KMS-11 (cell line): Measurements from ENCODE around the gene PHLDB2.

Source experiments
- H2AFZ ChIP-seq: fragments of 200-600 bp; sonication (generic); 2 replicates; pipeline ENCODE4 v1.6.1; 2016; ENCODE audit warnings: antibody characterized with exemption, mixed run types, low read depth
- H3K27ac ChIP-seq: fragments of 200-600 bp; sonication (generic); 2 replicates; pipeline ENCODE4 v1.6.1; 2016; ENCODE audit warnings: mild to moderate bottlenecking, mixed run types
- H3K27me3 ChIP-seq: fragments of 200-600 bp; sonication (generic); 2 replicates; pipeline ENCODE4 v1.6.1; 2017; ENCODE audit warnings: mild to moderate bottlenecking, low read depth, mixed run types, moderate library complexity; ENCODE audit not compliant: insufficient read depth
- H3K36me3 ChIP-seq: fragments of 200-600 bp; sonication (generic); 2 replicates; pipeline ENCODE4 v1.6.1; 2017; ENCODE audit warnings: mild to moderate bottlenecking, mixed run types; ENCODE audit not compliant: insufficient read depth
- H3K4me1 ChIP-seq: fragments of 200-600 bp; sonication (generic); 2 replicates; pipeline ENCODE4 v1.6.1; 2016; ENCODE audit warnings: mild to moderate bottlenecking, low read depth, mixed run types; ENCODE audit not compliant: poor library complexity, severe bottlenecking
- H3K4me2 ChIP-seq: fragments of 200-600 bp; sonication (generic); 2 replicates; pipeline ENCODE4 v1.7.0; 2016; ENCODE audit warnings: mild to moderate bottlenecking, mixed run types
- H3K4me3 ChIP-seq: fragments of 200-600 bp; sonication (generic); IDR thresholded peaks from 2 replicates; pipeline ENCODE4 v1.6.1; 2017; ENCODE audit warnings: low read depth, low read length, mixed read lengths; ENCODE audit not compliant: insufficient read depth
- H3K79me2 ChIP-seq: fragments of 200-600 bp; sonication (generic); 2 replicates; pipeline ENCODE4 v1.6.1; 2016; ENCODE audit warnings: low read depth, mixed run types; ENCODE audit not compliant: insufficient read depth
- H3K9ac ChIP-seq: fragments of 200-600 bp; sonication (generic); 2 replicates; pipeline ENCODE4 v1.6.1; 2016; ENCODE audit warnings: mild to moderate bottlenecking, mixed run types
- H4K20me1 ChIP-seq: fragments of 200-600 bp; sonication (generic); 2 replicates; pipeline ENCODE4 v1.6.1; 2016; ENCODE audit warnings: mild to moderate bottlenecking, mixed run types; ENCODE audit not compliant: insufficient read depth
- TF ChIP-seq, protein P1 (sequence below): fragments of 200-600 bp; sonication (generic); conservative IDR thresholded peaks from 2 replicates; pipeline ENCODE4 v1.6.1; 2017; ENCODE audit warnings: low read depth, mild to moderate bottlenecking, antibody characterized with exemption, low read length, moderate library complexity, mixed read lengths

Gene PHLDB2

DNA sequence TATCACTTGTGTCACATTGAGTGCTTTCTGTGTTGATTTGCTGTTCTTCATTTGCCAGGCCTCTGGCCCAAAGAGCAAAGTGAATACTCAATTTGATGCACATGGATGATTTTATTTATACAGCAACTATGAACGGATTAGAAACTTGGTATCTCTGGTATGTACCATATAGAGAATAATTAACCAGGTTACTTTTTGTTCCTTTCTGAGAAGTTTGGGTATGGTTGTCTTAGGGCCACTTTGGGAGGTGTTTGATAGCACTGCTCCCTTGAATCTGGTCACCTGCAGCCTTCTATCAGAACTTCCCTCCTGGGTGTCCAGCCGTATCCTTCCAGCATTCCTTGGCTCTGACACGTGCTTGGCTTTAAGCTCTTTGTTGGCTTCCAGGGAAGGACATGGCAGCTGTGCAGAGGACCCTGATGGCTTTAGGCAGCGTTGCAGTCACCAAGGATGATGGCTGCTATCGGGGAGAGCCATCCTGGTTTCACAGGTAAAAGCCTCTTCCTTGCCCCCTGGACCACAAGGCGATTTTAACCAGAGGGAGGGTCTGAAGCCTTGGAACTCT lies 152.4 kb downstream of the PHLDB2 start:
- Histone ChIP-seq H3K4me2 (no peak overlapping the region), H3K9ac (no peak overlapping the region), H3K36me3 (no peaks in the 10 kb centered on the region), H3K27ac (no peak overlapping the region), H3K79me2 (no peaks in the 10 kb centered on the region), H3K4me3 (no peak overlapping the region), H3K4me1 (no peaks in the 10 kb centered on the region), H3K27me3 (no peaks in the 10 kb centered on the region), H4K20me1 (no peaks in the 10 kb centered on the region), H2AFZ (no peak overlapping the region)
- TF ChIP-seq, protein P1, sequence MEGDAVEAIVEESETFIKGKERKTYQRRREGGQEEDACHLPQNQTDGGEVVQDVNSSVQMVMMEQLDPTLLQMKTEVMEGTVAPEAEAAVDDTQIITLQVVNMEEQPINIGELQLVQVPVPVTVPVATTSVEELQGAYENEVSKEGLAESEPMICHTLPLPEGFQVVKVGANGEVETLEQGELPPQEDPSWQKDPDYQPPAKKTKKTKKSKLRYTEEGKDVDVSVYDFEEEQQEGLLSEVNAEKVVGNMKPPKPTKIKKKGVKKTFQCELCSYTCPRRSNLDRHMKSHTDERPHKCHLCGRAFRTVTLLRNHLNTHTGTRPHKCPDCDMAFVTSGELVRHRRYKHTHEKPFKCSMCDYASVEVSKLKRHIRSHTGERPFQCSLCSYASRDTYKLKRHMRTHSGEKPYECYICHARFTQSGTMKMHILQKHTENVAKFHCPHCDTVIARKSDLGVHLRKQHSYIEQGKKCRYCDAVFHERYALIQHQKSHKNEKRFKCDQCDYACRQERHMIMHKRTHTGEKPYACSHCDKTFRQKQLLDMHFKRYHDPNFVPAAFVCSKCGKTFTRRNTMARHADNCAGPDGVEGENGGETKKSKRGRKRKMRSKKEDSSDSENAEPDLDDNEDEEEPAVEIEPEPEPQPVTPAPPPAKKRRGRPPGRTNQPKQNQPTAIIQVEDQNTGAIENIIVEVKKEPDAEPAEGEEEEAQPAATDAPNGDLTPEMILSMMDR, result no peak

DNA sequence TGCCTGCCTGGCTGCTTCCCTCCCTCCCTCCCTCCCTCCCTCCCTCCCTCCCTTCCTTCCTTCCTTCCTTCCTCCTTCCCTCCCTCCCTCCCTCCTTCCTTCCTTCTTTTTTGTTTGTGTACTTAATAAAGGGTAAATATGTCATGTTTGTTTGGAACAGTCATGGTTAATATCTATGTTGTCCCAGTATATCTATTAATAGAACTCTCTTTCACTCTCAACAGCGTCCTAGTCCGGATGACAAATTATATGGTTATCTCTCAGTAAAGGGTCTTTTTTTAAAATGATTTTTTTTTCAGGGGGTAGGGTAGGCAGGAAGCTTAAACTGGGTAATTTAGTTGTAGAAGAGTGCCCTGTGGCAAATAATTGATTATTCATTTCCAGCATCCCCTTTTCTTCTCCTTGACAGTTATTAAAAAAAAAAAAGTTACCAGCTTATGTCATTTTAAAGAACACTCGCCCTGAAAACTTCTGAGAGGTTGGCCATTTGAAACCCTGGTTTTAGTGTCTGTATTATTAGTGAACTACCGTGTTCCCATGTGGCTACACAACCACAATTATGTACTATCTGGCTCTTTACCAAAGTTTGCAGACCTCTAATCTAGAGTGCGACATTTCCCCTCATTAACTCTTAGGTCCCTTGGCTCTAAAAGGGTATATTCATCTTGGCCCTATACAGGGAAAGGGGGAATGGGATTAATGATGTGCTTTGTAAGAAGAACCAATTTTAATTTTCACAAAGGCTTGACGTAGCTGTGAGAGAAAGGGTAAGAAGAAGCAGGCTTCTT lies 153.3 kb downstream of the PHLDB2 start:
- no peaks in the 10 kb centered on the region for H3K4me1 ChIP-seq
- no peak overlapping the region for H2AFZ ChIP-seq
- no peaks in the 10 kb centered on the region for H3K27me3 ChIP-seq
- H3K36me3 ChIP-seq, result no peaks in the 10 kb centered on the region
- no peak overlapping the region for H3K4me2 ChIP-seq
- TF ChIP-seq, protein P1, result no peak
- no peaks in the 10 kb centered on the region for H4K20me1 ChIP-seq
- H3K4me3 ChIP-seq, result no peak overlapping the region
- H3K79me2 ChIP-seq, result no peaks in the 10 kb centered on the region
- H3K27ac ChIP-seq, result no peak overlapping the region
- H3K9ac ChIP-seq, result no peak overlapping the region

GRCh38 chr3:112013058-112013783 lies 154.2 kb downstream of the PHLDB2 start:
- no peaks in the 10 kb centered on the region for H3K4me1 ChIP-seq
- no peaks in the 10 kb centered on the region for H4K20me1 ChIP-seq
- no peak overlapping the region for H3K9ac ChIP-seq
- no peaks in the 10 kb centered on the region for H3K79me2 ChIP-seq
- H3K4me3 ChIP-seq, result no peak overlapping the region
- no peak overlapping the region for H3K27ac ChIP-seq
- H3K4me2 ChIP-seq, result no peak overlapping the region
- TF ChIP-seq, protein P1, result no peak
- no peaks in the 10 kb centered on the region for H3K36me3 ChIP-seq
- H3K27me3 ChIP-seq, result no peaks in the 10 kb centered on the region
- no peak overlapping the region for H2AFZ ChIP-seq

DNA sequence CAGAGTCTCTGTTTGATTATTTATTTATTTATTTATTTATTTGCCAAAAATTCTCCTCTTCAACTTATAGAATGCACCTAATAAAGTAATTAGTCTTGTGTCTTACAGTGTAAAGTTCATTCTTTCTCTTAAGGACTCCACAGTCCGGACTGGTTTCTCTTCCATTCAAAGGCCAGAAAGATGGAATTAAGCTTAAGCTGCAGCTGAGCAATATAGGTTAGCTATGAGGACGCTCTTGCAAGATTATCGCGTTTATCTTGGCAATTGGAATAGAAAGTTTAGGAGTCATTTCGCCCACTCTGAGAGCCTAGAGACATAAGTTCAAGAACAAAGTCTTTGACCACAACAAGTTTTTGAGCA lies 154.7 kb downstream of the PHLDB2 start:
- Histone ChIP-seq H3K79me2 (no peaks in the 10 kb centered on the region), H3K4me2 (no peak overlapping the region), H3K36me3 (no peaks in the 10 kb centered on the region), H3K4me3 (no peak overlapping the region), H3K9ac (no peak overlapping the region), H4K20me1 (no peaks in the 10 kb centered on the region), H3K4me1 (no peaks in the 10 kb centered on the region), H3K27me3 (no peaks in the 10 kb centered on the region), H2AFZ (no peak overlapping the region), H3K27ac (no peak overlapping the region)
- TF ChIP-seq, protein P1, result no peak
